HuH-7 (cell line): ENCODE results near the gene DNAH7.

Source experiments
- DNase-seq: peaks from one replicate; pipeline ENCODE4 v3.0.0; 2011; ENCODE audit warnings: low spot score

The DNAH7 gene

DNA sequence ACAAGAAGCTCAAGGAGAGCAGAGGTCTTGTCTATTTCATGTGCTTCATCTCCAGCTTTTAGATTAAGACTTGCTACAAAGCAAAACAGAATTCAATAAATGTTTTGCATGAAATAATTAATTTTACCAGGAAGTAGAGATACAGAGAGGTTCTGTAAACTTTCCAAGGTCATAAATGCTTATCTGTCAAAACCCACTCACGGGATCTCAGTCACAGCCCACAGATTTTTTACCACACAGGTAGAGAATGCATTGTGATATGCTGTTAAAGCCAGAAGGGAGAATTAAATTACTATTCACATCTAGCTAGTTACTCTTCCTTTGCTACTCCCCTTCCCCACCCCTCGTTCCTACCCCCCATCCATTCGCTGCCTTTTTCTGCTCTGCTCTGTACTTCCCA, 205.5 kb downstream of the DNAH7 start:
- DNase-seq: no peak

DNA sequence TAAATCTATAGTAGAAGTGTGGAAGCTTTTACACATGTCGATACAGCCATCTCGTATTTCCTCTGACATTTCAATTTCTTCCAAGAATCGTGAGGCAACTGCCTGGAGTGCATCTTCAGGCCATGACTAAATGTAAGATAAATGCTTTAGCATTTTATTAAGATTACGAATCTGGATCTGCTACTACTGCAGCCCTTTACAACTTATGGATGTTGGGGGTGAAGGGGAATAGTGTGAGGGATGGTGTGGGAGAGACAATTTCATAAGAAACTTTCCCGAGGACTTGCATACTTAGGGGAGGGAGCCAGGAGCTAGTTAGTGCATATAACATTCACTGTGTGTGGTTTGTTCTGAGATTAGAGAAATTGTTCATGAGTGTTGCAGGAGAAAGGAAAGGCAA, 206.8 kb downstream of the DNAH7 start:
- DNase-seq: no peak

DNA sequence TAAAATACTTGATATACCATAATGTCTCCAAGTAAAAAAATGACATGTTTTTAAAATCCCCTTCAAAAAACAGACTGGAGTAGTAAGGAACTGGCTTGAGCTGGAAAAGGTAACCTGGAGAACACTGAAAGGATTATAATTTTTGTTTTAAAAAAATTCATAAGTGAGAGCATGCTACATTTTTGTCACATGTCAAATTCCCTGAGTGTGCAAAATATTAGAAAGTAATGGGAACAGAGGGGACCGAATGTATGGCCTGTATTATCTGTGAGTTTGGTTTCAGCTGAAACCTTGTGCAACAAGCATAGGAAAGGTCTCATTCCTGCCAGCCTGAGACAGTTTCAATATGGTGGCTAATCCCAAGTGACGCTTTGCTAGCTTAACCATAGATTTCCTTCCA, 209.1 kb downstream of the DNAH7 start:
- DNase-seq: no peak

DNA sequence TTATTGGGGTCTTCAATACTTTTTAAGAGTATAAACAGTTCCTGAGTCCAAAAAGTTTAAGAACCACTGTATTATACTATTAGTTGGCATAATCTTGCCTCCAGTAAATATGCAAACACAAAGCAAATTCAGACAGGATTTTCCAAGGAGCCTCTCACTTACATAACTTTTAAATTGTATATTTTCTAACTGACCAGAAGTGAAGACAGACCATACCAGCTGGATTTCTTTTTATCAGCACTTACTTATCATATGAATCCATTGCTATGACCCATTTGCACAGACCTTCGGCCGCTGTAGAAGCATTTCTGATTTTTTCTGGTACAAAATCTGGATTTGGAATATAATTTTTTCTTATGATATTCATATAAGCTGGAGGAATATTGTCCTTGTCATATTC, 211.5 kb downstream of the DNAH7 start:
- DNase-seq: no peak

DNA sequence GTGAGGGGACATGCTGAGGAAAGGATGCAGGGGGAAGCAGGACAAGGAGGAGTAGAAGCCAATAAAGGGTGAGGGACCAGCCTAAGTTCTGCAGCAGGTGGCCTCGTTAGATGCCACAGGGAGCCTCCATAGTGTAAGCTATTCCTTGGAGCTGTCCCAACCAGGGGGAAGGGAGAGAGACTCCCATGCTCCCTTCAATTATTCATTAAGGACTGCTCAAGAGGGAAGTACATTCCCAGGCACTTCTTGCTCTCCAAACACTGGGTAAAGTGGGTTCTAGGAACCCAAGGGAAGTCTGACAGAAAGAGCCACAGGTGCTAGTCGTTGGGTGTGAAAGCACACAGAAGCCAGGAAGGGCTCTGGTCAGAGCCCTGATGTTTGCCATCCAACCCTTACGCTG, 217.9 kb downstream of the DNAH7 start:
- no peak for DNase-seq

DNA sequence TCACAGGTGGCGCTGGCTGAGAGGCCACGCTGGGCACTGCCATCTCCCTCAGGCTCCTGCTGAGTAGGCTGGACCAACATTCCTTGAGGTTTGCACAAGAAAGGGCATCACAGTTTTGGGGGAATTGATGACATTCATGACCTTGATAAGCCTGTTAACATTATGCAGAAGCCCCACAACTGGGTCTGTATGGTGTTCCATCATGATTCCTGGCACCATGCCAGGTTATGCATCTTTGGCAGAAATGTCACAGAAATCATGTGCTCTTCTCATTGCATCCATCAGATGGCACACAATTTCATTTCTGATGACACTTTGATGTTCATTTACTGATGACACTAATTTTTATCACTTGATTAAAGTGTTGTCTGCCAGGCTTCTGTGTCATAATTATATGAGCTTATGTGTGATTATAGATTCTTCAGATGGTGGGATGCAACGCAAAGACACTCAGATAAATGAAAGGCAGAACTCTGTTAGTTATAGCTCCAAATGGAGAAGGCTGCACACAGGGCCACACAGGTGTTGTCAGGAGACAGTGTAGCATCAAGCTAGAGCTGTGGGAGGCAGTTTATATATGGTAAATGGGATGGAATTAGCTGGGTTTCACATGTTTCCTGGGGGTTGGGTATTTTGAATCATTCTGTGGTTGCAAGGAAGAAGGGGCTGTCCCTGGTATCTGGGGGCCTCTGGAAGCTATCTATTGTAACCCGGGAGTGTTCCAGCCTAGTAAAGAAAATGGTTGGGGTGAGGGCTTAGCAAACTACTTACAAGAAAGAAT, 220.3 kb downstream of the DNAH7 start:
- DNase-seq: no peak

DNA sequence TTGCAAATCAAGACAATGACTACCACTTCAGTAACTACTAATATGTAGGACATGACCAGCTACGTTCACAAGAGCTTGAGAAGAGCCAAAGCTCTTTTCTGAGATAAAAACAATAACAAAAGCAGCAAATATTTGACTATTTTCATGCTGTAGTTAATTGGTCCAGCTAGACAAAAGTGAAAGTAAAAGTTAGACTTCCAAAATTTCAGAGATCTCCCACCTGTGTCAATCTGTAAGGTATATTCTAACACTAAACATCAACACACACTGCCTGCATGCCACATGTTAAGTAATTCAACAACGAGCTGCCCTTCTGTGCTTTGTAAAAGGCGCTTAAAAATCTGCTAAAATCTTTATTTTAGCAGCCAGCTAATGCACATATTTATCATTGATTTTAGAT, 225.7 kb downstream of the DNAH7 start:
- no peak for DNase-seq

DNA sequence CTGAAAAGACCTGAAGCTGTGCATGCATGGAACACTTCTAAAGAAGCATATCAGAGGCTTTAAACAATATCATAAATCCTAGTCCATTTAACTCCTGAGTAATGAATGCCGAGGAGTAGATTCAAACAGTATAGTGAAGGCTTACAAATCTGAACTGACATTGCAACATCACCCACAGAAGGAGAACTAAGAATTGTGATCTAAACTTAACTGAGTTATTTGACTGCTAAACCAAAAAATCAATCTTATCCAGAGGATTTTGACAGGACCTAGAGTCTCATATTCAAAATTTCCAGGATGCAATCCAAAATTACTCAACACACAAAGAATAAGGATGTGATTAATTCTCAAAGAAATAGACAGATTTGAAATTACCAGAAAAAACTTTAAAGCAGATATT, 230.6 kb downstream of the DNAH7 start:
- no peak for DNase-seq

DNA sequence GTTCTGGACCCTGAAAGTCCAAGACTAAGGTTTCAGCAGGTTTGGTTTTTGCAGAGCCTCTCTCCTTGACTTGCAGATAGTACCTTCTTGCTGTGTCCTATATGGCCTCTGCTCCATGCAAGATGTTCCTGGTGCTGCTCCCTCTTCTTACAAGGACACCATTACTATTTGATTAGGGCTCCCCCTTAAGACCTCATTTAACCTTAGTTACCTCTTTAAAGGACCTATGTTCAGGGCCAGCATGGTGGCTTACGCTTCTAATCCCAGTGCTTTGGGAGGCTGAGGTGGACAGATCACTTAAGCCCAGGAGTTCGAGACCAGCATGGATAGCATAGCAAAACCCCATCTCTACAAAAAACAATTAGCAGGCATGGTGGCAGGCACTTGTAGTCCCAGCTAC, 232.6 kb downstream of the DNAH7 start:
- DNase-seq: no peak

DNA sequence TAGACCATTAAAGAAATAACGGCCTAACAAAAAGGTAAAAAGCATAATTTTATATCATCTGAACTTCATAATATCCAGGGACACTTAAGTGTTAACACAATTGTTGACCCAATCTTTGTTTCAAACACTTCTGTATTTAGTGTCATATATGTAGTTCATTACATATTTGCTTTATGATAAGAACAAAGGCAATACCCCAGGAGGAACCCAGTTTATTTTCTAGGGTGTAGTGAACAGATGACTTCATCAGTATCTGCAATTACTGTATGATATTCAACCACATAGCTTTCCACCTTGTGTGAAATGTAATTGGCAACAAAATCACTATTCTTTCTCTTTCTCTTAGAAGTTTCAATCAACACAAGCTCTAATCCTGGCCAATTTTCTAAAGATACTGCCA, 233.8 kb downstream of the DNAH7 start:
- DNase-seq: no peak

DNA sequence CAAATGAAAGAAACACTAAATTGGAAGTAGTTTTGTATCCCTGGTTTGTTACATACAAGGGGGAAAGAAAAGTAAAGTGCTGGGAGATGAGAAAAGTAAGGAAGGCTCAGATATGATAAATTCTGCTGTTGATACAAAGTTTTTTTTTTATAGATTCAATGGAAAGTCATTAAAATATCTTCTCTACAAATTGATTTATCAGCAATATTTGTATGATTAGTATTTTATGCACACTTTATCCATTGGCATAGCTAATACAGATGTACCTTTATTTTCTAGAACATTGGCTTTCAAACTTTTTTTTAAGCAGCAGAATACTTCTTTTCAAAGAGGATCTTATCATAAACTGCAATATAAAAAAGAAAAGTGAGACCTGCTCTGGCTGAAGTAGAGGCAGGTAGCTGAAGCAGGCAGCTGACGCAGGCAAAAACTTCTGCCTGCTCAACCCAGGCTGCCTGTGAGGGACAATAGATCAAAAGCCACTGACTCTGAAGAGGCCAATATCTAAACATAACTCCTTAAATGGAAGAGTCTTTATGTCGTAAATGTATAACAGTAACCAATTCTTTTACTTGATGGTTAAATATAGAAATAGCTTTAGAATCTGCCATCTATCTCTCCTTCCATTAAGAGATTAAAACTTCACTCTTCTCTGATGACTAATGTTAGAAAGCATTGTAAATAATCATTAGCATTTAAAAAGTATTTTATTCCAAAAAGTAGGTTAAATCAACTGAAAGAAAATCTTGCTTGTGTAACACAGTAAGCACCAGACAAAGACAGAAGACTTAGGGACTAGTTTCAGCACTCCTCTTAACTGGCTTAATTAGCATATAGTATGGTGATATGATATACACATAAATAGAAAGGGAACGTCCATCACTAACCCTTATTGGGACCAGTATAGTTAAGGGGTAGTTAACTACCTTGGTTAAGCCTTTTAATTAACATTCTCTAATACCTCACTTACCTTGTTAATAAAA, 237.4 kb downstream of the DNAH7 start:
- DNase-seq: no peak

DNA sequence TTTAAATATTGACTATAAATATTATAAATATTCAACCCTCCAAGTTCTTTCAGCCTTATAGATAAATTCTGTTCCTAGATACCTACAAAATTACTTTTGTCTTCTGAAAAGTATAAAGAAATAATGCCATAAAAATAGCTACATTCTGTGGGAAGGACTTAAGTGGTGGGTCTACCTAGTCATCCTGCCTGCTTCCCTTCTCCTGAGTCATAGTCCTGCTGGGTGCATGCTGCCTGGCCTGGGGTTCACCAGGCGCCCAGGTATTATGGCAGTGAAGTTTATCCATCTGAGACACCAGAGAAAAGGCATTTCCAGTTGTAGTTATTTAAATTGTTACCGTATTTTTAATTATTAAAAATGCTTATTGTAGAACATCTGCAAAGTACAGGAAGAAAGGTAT, 244.2 kb downstream of the DNAH7 start:
- no peak for DNase-seq

DNA sequence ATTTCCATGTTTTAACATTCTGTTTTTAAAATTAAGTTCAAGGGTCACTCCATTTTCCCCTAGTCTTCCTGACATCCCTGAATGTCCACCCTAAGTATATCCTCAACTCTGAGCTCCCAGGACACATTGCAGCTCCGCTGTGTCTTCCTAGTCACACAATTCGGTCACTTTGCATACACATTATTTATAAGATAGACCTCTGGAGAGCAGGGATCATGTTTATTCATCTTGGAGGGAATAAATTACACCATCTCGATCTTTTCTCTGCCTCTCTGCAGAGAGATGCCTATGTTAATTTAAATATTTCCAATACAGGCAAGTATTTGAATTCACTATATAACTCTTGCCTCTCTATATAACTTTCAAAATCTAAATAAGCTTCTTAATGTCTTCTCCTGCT, 245.4 kb downstream of the DNAH7 start:
- no peak for DNase-seq

DNA sequence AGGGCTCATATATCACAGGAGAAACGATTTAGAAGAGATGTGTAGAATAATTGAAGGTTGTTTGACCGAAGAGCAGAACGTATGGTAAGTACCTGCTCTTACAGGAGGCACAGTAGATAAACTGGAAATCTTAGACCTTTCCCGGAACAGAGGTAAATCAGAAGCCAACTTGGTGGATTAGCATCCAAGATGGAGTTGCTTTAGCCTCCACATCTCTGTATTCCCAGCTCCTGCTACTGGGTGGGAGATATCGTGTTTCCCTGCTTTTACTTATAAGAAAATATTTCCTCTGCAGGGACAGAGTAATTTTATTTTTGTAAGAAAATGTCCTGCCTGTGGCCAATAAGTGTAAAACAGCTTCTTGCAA, 247.1 kb downstream of the DNAH7 start:
- no peak for DNase-seq

DNA sequence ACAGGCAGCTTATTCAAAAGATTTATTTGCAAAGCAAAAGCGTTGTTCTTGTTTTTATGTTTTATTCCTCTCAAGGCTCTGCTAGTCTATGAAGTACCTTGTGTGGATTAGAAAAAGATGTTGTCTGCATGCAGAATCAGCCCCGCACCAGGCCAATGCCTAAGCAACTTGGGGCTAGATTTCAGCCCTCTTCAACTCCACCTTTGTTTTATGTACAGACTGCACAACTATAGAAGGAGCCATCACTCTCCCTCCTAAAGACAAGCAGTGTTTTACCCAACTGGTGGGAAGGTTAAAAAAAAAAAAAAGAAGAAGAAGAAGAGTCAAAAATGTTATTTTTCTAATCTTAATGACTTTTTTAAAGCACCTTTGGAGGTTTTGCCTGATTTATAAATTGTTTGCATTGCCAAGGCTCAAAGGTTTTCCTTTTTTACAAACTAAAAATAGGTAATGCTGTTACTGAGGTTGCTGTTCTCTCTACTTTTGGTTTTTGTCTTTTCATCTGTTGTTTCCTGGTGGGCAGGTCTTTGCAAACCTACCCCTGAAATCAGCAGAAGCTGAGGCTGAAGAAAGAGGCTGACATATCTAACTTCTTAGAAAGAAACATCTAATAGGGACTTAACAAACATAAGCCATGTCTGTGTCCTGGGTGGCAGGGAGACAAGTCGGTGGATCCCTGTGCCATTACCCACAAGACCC, 247.6 kb downstream of the DNAH7 start:
- DNase-seq: no peak

DNA sequence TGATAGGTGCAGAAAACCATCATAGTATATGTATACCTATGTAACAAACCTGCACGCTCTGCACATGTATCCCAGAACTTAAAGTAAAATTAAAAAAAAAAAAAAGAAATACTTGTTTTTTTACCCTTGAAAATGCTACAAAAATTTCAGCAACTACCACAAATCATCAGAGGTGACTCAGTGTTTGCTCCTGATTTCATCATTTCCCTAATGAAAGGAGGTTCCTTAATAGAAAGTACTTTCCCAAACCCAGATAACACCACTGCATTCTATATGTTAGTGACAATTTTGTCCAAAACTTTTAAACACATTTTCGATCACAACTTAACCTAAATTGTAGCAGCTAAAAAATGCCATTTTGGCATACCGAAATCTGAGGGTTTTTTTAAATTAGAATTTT, 248.3 kb downstream of the DNAH7 start:
- DNase-seq: no peak

DNA sequence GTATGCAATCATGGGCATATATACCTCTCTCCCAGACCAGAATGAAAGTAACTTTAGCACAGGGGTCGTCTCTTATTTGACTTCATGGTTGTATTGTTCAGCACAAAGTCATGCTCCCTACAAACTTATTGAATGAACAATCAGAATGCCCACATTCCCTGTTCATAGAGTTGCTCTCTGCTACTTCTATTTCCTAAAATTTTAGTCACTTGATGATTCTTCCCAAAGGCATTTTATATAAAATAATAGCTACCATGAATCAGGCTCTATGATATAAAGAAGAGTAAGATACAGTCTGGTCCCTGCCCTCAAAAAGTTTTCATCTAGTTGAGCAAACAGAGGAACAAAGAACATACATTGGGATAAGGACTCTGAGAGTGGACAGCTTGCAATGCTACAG, 249.4 kb downstream of the DNAH7 start:
- DNase-seq: no peak

DNA sequence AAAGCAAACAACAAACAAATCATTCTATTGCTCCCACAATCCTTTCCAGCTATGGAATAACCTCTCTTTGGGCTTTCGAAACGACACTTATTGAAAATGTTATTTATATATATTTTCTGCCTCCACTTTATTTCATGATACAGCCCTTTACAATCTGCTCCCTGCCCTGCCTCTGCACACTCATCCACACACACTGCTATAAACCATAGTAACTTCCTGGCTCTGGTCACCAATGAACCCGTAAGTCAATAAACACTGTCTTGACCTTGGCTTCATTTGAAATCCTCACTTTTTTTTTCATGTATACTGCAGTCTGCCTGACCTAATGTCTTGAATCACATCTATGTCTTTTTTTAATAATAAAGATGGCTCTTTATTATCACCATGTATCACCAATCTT, 250.1 kb downstream of the DNAH7 start:
- no peak for DNase-seq

DNA sequence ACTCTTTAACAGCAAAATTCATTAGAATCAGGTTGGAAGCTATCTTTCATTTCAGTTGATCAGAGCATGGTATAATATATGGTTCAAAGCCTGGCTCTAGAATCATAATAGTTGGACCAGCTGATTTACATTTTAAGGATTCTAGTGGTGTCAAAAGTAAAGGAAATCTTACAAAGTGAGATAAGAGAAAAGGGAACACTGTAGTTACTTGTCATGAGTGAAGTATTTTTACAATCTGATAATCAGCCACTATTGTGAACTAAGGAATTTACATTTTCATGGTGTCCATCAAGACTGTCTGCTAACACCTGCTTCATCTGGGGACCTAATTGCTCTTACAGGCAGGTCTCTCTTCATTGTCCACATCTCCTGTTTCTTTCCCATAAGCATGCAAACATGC, 250.5 kb downstream of the DNAH7 start:
- DNase-seq: no peak

DNA sequence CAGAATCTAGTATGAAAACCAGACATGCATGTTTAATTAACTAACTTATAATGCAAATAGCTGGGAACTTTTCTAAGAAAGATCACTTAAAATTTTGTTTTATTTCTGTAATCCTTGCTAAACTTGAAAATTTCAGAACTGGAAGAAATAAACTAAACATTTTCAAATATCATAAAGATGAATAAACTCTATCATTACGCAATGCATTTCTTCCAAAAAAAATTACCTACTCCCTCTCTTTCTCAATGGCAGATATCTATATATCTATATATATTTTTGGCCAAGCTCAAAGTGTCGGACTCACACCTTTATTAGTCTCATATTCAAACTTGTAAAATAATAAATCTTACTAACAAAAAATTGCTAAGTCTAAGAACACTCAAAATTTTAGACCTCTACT, 253.6 kb downstream of the DNAH7 start:
- DNase-seq: no peak

DNA sequence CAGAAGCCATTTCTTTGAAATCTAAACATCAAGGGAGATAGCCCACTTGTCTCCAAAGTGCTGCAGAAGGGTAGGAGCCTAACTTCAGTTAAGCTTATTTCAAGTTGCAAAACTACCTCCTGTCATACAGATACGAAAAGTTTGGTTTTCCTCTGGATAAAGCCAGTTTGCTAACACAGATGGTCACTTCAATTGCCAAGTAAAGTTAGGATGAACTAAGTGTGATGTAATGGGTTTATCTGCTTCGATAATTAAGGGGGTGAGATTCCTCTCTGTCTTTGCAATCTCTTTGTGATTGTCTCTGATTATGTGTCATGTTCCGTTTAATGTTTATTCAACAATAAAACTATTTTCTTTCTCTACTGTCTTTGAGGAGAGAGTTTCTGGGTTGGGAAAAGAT, 255.2 kb downstream of the DNAH7 start:
- no peak for DNase-seq

DNA sequence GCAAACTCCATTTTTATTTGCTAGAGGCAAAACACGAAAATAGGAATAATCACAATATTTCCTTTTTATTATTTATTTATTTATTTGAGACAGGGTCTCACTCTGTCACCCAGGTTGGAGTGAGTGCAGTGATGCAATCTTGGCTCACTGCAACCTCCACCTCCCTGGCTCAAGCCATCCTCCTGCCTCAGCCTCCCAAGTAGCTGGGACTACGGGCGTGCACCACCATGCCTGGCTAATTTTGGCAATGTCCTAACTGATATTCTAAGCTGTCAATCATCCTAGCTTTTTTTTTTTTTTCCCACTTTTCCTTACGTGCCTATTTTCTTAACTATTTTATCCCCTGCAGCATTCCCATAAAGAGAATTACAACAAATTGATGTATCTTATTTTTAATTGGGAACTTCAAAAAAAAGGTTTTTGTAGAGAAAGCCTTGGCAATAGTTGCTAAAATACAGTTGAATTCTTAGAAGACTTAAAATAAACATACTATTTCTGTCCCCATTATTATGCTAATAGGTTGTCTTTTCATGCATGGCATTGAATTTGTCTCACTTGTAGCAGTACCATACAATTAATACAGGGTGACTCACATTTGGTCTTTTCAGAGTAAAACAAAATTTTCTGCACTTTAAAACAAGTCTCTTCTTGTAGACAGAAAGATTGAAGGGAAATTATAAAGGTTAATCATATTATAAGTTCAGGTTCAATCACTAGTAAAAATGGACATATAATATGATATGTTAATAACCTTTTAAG, 258.1 kb downstream of the DNAH7 start:
- DNase-seq: no peak
